GM23338 (cell line): ENCODE measurements around the gene PRR36. TPM values are rescaled to one million over a fixed set of nuclear protein-coding genes. Genes with fewer than 3 reads are reported as not detected.

Source experiments
- ATAC-seq: fragments of 200-7000 bp; cut with Tn5 transposase; 3 replicates; pipeline ENCODE4 v1.9.1; 2020
- DNase-seq: peaks from one replicate; pipeline ENCODE4 v3.0.0-alpha.2; 2015; ENCODE audit warnings: low spot score
- H2AFZ ChIP-seq: fragments of 200-600 bp; sonication (generic); 2 replicates; pipeline ENCODE4 v1.8.0; 2016; ENCODE audit warnings: antibody characterized with exemption, mild to moderate bottlenecking, moderate library complexity
- H3F3A ChIP-seq: fragments of 200-600 bp; sonication (generic); replicated peaks from 2 replicates; pipeline ENCODE4 v1.8.0; 2017; ENCODE audit warnings: antibody characterized with exemption, mixed run types, low read depth
- H3K27ac ChIP-seq: fragments of 200-600 bp; sonication (generic); 2 replicates; pipeline ENCODE4 v1.6.1; 2016; ENCODE audit warnings: low read depth
- H3K27me3 ChIP-seq: fragments of 200-600 bp; sonication (generic); 2 replicates; pipeline ENCODE4 v1.8.0; 2016; ENCODE audit warnings: mild to moderate bottlenecking, mixed run types, moderate library complexity; ENCODE audit not compliant: insufficient read depth
- H3K36me3 ChIP-seq: fragments of 200-600 bp; sonication (generic); 2 replicates; pipeline ENCODE4 v1.8.0; 2016; ENCODE audit warnings: mild to moderate bottlenecking; ENCODE audit not compliant: insufficient read depth
- H3K4me1 ChIP-seq: fragments of 200-600 bp; sonication (generic); 2 replicates; pipeline ENCODE4 v1.8.0; 2016; ENCODE audit warnings: mild to moderate bottlenecking, moderate library complexity; ENCODE audit not compliant: insufficient read depth
- H3K4me2 ChIP-seq: fragments of 200-600 bp; sonication (generic); 2 replicates; pipeline ENCODE4 v1.7.1; 2017; ENCODE audit warnings: mixed run types
- H3K4me3 ChIP-seq: fragments of 200-600 bp; sonication (generic); 2 replicates; pipeline ENCODE4 v1.6.1; 2016; ENCODE audit warnings: mixed run types
- H3K79me2 ChIP-seq: fragments of 200-600 bp; sonication (generic); replicated peaks from 2 replicates; pipeline ENCODE4 v1.8.0; 2017; ENCODE audit warnings: mild to moderate bottlenecking; ENCODE audit not compliant: insufficient read depth
- H3K9me2 ChIP-seq: fragments of 200-600 bp; sonication (generic); 2 replicates; pipeline ENCODE4 v1.8.0; 2017; ENCODE audit not compliant: insufficient read depth
- H4K20me1 ChIP-seq: fragments of 200-600 bp; sonication (generic); replicated peaks from 2 replicates; pipeline ENCODE4 v1.8.0; 2017; ENCODE audit warnings: mild to moderate bottlenecking; ENCODE audit not compliant: insufficient read depth
- H3K27ac Mint-ChIP-seq: 2 replicates; pipeline ENCODE4 v1.8.0; 2020; ENCODE audit warnings: inconsistent platforms, mild to moderate bottlenecking, moderate library complexity, mixed read lengths
- H3K27me3 Mint-ChIP-seq: 3 replicates; pipeline ENCODE4 v1.8.0; 2022; ENCODE audit warnings: low read depth, mild to moderate bottlenecking, moderate library complexity, mixed read lengths, inconsistent platforms; ENCODE audit not compliant: insufficient read depth, poor library complexity
- H3K36me3 Mint-ChIP-seq: 3 replicates; pipeline ENCODE4 v1.8.0; 2021; ENCODE audit warnings: low read depth, mild to moderate bottlenecking, inconsistent platforms, moderate library complexity, mixed read lengths
- H3K4me1 Mint-ChIP-seq: 3 replicates; pipeline ENCODE4 v1.8.0; 2020; ENCODE audit warnings: mild to moderate bottlenecking, inconsistent platforms, mixed read lengths
- H3K4me3 Mint-ChIP-seq: 3 replicates; pipeline ENCODE4 v1.8.0; 2021; ENCODE audit warnings: moderate library complexity, mild to moderate bottlenecking, inconsistent platforms, mixed read lengths
- H3K9me3 Mint-ChIP-seq: 3 replicates; pipeline ENCODE4 v1.8.0; 2020; ENCODE audit warnings: moderate library complexity, mild to moderate bottlenecking, inconsistent platforms, mixed read lengths
- EZH2 ChIP-seq: fragments of 200-600 bp; sonication (generic); IDR thresholded peaks from one replicate; pipeline ENCODE4 v1.8.0; 2017; ENCODE audit warnings: antibody characterized with exemption, mild to moderate bottlenecking, low read depth; ENCODE audit not compliant: unreplicated experiment
- POLR2AphosphoS5 ChIP-seq: IDR thresholded peaks from 2 replicates; pipeline ENCODE4 v1.6.1; 2016; ENCODE audit warnings: antibody characterized with exemption, low read depth
- STAT1 ChIP-seq: IDR thresholded peaks from one replicate; pipeline ENCODE4 v1.6.1; 2016; ENCODE audit warnings: antibody characterized with exemption; ENCODE audit not compliant: unreplicated experiment
- polyA plus RNA-seq: library from polyadenylated mRNA; unstranded; fragments of >200 nt; fragmentation: Nextera tagmentation; extraction: Ambion mirVana; gene quantifications from 2 replicates; pipeline ENCODE4 v1.2.1, GENCODE V29; 2016
- total RNA-seq: library from RNA; depleted of rRNA; stranded (reverse); fragments of >200 nt; shearing (Covaris generic); gene quantifications from 2 replicates; pipeline ENCODE4 v1.2.3, GENCODE V29; 2014
- TF ChIP-seq, protein P1 (sequence below): fragments of 250-450 bp; sonication (Bioruptor Pico); IDR thresholded peaks from 2 replicates; pipeline ENCODE4 v1.5.0; 2020; ENCODE audit warnings: mild to moderate bottlenecking, moderate library complexity
- TF ChIP-seq, protein P2 (sequence below), 2 experiments: fragments of 200-600 bp in 1 of 2; sonication (generic) in 1 of 2; conservative IDR thresholded peaks; 2 replicates each; pipeline versions ENCODE4 v1.5.1 to v1.6.1; 2016 to 2017; ENCODE audit warnings: antibody characterized with exemption in 2 of 2, low read depth in 2 of 2, mild to moderate bottlenecking in 2 of 2, moderate library complexity in 1 of 2

Gene PRR36
- total and polyA plus RNA-seq, 2 experiments from 2014 or later: 17.6 to 17.9 TPM

DNA sequence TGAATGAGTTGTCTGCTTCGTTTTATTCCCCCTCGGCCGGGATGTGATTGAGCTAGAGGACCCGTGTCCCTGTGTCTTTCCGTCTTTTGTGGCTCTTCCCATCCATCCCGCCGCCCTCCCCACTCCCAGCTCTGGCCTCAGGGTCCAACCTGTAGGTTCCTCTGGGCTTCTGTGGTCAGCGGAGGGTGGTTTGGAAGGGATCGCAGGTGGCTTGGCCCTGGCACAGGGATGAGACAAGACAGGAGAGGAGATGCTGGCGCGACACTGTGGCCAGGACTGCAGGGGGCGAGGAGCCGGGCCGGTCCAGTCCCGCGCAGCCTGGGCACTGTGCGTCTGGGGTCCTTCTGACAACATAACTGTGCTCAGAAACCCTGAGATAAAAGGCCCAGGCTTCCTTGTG lies 42.2 kb downstream of the PRR36 start (continued):
- TF ChIP-seq, protein P1, sequence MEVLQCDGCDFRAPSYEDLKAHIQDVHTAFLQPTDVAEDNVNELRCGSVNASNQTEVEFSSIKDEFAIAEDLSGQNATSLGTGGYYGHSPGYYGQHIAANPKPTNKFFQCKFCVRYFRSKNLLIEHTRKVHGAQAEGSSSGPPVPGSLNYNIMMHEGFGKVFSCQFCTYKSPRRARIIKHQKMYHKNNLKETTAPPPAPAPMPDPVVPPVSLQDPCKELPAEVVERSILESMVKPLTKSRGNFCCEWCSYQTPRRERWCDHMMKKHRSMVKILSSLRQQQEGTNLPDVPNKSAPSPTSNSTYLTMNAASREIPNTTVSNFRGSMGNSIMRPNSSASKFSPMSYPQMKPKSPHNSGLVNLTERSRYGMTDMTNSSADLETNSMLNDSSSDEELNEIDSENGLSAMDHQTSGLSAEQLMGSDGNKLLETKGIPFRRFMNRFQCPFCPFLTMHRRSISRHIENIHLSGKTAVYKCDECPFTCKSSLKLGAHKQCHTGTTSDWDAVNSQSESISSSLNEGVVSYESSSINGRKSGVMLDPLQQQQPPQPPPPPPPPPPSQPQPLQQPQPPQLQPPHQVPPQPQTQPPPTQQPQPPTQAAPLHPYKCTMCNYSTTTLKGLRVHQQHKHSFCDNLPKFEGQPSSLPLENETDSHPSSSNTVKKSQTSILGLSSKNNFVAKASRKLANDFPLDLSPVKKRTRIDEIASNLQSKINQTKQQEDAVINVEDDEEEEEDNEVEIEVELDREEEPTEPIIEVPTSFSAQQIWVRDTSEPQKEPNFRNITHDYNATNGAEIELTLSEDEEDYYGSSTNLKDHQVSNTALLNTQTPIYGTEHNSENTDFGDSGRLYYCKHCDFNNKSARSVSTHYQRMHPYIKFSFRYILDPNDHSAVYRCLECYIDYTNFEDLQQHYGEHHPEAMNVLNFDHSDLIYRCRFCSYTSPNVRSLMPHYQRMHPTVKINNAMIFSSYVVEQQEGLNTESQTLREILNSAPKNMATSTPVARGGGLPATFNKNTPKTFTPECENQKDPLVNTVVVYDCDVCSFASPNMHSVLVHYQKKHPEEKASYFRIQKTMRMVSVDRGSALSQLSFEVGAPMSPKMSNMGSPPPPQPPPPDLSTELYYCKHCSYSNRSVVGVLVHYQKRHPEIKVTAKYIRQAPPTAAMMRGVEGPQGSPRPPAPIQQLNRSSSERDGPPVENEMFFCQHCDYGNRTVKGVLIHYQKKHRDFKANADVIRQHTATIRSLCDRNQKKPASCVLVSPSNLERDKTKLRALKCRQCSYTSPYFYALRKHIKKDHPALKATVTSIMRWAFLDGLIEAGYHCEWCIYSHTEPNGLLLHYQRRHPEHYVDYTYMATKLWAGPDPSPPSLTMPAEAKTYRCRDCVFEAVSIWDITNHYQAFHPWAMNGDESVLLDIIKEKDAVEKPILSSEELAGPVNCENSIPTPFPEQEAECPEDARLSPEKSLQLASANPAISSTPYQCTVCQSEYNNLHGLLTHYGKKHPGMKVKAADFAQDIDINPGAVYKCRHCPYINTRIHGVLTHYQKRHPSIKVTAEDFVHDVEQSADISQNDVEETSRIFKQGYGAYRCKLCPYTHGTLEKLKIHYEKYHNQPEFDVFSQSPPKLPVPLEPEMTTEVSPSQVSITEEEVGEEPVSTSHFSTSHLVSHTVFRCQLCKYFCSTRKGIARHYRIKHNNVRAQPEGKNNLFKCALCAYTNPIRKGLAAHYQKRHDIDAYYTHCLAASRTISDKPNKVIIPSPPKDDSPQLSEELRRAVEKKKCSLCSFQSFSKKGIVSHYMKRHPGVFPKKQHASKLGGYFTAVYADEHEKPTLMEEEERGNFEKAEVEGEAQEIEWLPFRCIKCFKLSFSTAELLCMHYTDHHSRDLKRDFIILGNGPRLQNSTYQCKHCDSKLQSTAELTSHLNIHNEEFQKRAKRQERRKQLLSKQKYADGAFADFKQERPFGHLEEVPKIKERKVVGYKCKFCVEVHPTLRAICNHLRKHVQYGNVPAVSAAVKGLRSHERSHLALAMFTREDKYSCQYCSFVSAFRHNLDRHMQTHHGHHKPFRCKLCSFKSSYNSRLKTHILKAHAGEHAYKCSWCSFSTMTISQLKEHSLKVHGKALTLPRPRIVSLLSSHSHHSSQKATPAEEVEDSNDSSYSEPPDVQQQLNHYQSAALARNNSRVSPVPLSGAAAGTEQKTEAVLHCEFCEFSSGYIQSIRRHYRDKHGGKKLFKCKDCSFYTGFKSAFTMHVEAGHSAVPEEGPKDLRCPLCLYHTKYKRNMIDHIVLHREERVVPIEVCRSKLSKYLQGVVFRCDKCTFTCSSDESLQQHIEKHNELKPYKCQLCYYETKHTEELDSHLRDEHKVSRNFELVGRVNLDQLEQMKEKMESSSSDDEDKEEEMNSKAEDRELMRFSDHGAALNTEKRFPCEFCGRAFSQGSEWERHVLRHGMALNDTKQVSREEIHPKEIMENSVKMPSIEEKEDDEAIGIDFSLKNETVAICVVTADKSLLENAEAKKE (CRISPR knock-in tag): no peak
- TF ChIP-seq STAT1 (no peak), POLR2AphosphoS5 (no peak)

DNA sequence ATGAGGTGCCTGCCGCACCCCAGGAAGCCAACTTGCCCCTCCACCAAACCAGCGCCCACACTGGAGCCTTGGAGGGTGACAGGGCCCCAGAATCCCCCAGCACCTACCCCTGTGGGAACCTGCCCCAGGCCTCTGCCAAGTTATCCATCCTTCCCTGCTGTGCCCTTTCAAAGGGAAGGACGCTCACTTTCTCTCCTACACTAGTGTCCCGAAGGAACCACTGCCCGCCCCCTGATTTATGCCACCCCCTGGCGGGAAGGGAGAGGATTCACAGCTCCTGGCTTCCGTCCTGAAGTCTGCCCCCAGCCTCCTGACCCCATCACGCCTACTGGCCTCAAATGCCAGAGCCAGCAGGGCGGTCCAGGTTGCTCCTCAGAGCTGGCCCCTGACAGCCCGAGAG lies 42.7 kb downstream of the PRR36 start:
- H3K27me3 Mint-ChIP-seq: peaks cover 21% of the 10 kb centered on the region
- H4K20me1 ChIP-seq: no peaks in the 10 kb centered on the region
- H3K9me3 Mint-ChIP-seq: no peaks in the 10 kb centered on the region; the same call in 2 of the 3 replicates
- DNase-seq (peak; percentile 84), ATAC-seq (peak; percentile 10)
- H3K27ac Mint-ChIP-seq: no peak overlapping the region
- peaks cover 8% of the 10 kb centered on the region for H3K4me1 ChIP-seq
- no peaks in the 10 kb centered on the region for H3K79me2 ChIP-seq
- TF ChIP-seq, protein P2, sequence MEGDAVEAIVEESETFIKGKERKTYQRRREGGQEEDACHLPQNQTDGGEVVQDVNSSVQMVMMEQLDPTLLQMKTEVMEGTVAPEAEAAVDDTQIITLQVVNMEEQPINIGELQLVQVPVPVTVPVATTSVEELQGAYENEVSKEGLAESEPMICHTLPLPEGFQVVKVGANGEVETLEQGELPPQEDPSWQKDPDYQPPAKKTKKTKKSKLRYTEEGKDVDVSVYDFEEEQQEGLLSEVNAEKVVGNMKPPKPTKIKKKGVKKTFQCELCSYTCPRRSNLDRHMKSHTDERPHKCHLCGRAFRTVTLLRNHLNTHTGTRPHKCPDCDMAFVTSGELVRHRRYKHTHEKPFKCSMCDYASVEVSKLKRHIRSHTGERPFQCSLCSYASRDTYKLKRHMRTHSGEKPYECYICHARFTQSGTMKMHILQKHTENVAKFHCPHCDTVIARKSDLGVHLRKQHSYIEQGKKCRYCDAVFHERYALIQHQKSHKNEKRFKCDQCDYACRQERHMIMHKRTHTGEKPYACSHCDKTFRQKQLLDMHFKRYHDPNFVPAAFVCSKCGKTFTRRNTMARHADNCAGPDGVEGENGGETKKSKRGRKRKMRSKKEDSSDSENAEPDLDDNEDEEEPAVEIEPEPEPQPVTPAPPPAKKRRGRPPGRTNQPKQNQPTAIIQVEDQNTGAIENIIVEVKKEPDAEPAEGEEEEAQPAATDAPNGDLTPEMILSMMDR (conservative IDR thresholded peaks at IDR 0.05; ENCODE audit: low read depth in 2 of 2): peak; percentile 54 to 74
- TF ChIP-seq EZH2: no peak
- no peak for TF ChIP-seq POLR2AphosphoS5
- TF ChIP-seq, protein P1 (CRISPR knock-in tag): no peak
- H3K4me3 Mint-ChIP-seq: peak overlapping the region; percentile 73
- H3K4me2 ChIP-seq: peak overlapping the region; percentile 12; the same call in 1 of the 2 replicates
- no peaks in the 10 kb centered on the region for H3K9me2 ChIP-seq
- H3F3A ChIP-seq: 0 out of 2 replicates have a peak, but pooled peaks cover 3% of the 10 kb centered on the region
- H3K4me1 Mint-ChIP-seq: peaks cover 20% of the 10 kb centered on the region
- no peak overlapping the region for H3K4me3 ChIP-seq
- 0 out of 2 replicates have a peak, but pooled peaks cover 6% of the 10 kb centered on the region for H3K27me3 ChIP-seq
- no peak overlapping the region for H2AFZ ChIP-seq
- H3K27ac ChIP-seq: no peak overlapping the region
- H3K36me3 Mint-ChIP-seq: no peaks in the 10 kb centered on the region
- no peaks in the 10 kb centered on the region for H3K36me3 ChIP-seq
